HG02884 (cell line): ENCODE results near the gene BCL6B.
"Not testable (repeated sequence)": the region's sequence is repeated elsewhere in the genome, so short reads cannot be mapped to it uniquely, and the experiment has no call there.

Source experiments
- ATAC-seq: cut with Tn5 transposase; IDR thresholded peaks from one replicate; pipeline ENCODE4 v1.9.1; 2021; ENCODE audit warnings: mild to moderate bottlenecking, moderate library complexity; ENCODE audit not compliant: unreplicated experiment

BCL6B gene

GRCh38 chr17:7050583-7050982 lies 27.7 kb downstream of the BCL6B start:
- ATAC-seq, result not testable (repeated sequence)

DNA sequence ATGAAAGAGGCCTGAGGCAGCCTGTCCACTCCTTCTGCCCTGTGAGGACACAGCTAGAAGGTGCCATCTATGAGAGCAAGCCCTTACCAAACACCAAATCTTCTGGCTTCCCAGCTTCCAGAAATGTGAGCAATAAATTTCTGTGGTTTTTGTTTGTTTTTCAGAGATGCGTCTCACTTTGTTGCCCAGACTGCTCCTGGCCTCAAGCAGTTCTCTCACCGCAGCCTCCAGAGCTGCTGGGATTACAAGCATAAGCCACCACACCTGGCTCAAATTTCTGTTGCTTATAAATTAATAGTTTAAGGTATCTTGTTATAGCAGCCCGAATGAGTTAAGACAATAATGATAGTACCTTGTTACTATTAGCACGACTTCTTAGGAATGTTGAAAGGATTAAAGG lies 33.5 kb downstream of the BCL6B start:
- ATAC-seq, result no peak

GRCh38 chr17:7058831-7059447 lies 36.1 kb downstream of the BCL6B start:
- ATAC-seq, result no peak

DNA sequence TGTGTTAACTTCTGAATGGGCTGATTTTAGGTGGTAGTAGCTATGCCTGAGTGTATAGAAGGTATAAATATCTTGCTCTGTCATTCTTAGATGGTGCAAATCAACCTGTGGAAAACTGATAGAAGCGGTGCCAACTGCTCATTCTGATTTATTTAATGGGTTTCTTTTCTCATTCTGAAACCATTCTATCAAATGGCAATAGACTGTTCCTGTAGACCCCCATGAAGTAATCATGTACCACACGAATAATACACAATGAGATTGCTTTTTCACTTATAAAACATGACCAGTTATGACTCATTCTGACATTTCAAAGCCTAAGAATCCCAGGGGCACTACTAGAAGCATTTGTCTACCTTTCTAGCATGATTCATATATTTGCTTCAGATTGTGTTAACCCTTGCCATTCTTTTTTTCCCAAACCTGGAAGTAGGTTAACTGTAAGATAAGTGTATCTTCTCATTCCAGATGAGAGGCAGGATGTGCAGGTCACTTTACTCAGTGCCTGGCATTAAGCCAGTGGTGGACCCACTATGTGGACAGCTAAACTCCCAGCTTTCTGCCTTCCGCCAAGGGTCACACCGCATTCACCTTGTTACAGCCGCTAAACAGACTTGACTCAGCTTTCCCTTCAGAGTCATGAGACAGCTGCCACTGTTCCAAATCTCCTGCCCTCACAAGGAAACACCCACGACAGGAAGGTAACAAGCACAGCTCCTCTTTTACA lies 37.5 kb downstream of the BCL6B start:
- ATAC-seq, result no peak

- ATAC-seq, result no peak
These were observed 40.8 kb downstream of the BCL6B start for GRCh38 chr17:7063518-7064094.

GRCh38 chr17:7064261-7064660 lies 41.4 kb downstream of the BCL6B start:
- ATAC-seq, result no peak

DNA sequence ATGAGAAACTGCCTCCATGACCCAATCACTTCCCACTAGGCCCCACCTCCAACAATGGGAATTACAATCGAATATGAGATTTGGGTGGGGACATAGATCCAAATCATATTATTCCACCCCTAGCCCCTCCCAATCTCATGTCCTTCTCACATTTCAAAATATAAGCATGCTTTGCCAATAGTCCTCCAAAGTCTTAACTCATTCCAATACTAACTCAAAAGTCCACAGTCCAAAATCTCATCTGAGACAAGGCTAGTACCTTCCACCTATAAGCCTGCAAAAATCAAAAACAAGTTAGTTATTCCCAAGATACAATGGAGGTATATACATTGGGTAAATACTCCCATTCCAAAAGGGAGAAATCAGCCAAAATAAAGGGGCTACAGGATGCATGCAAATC lies 44.3 kb downstream of the BCL6B start:
- no peak for ATAC-seq

DNA sequence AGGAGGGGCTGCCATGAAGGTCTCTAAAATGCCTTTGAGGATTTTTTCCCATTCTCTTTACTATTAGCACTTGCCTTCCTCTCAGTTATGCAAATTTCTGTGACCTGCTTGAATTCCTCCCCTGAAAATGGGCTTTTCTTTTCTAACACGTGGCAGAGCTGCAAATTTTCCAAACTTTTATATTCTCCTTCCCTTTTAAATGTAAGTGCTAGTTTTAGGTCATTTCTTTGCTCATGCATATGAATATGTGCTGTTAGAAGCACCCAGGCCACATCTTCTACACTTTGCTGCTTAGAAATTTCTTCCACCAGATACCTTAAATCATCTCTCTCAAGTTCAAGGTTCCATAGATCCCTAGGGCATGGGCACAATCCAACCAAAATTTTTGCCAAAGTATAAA lies 45.4 kb downstream of the BCL6B start:
- ATAC-seq, result no peak

DNA sequence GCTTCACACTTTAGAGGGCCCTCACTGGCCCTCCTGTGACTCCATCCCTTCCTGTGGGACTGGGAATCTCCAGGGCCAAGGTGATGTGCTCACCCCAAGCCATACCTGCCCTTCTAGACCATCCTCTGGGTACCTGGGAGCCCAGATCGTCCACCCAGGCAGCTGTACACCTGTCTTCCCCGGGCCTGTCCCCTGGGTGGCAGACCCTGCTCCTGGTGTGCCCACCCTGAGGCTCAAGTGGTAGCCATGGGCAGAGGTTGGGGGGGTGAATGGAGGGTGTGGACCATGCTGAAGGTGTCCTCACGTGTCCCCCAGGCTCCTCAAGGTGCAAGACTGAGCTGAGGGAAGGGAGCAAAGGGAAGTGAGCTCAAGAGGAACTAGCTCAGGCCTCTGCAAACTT lies 47.9 kb downstream of the BCL6B start:
- ATAC-seq, result no peak

GRCh38 chr17:7072406-7072805 lies 49.6 kb downstream of the BCL6B start:
- ATAC-seq, result no peak

- no peak for ATAC-seq
These were observed 52.1 kb downstream of the BCL6B start for GRCh38 chr17:7074931-7075330.

DNA sequence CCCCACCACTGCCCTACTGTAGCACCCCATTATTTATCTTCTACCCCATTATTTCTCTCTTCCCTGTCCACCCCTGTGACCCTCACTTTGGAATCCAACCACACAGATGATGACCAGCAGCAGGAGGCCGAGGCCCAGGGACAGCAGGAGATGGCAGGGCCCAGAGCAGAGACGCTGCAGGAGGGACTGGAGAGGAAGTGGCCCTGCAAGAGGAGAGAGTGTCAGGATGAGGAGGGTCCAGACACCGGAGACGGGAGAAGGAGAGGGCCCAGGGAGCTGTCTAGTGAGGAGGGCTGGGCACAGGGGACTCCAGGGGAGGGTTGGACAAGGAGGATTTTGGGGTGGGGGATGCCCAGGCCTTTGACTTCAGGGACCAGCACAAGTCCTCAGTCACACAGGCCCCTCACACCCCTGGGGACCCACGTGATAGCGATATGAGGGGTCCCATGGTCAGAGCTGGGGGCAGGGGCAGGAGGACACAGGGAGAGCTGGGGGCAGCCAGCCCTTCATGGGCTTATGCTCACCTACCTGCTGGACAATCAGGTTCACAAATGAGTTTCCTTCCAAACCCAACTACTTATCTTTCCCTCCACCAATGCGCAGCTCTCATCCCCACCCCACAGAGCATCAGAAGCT lies 55.2 kb downstream of the BCL6B start:
- ATAC-seq, result no peak

DNA sequence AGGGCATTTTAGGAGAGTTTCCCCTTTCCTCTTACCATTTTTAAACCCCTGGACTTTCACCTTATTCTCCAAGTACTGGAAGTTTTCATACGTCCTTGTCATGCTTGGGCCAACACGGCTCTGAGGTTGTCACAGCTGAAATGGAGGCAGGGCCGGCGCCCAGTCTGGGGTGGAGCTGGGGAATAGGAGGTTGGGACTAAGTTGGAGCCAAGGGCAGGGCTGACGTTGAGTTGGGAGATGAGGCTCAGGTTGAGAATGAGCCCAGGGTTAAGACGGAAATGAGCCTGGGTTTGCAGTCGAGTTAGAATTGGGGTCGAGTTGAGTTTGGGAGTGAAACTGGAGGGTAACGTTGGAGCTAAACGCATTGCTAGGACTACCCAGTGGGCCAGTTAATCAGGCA lies 55.9 kb downstream of the BCL6B start:
- no peak for ATAC-seq
